SK-N-SH (cell line): ENCODE measurements around the gene ATP8B1. TPM values are rescaled to one million over a fixed set of nuclear protein-coding genes. Genes with fewer than 3 reads are reported as not detected.

ENCODE experiments used
- CTCF ChIA-PET: fragments of 300-600, 350-600 bp; formaldehyde crosslinking; extraction: SDS; loops from one replicate; lab custom pipeline; 2021; lab: Yijun Ruan, JAX
- POLR2A ChIA-PET: fragments of 350-600 bp; sonication (Branson Sonifier 250); formaldehyde crosslinking; extraction: SDS; loops from one replicate; lab custom pipeline; 2020; ENCODE audit warnings: antibody characterized with exemption, inconsistent platforms; lab: Yijun Ruan, JAX
- DNase-seq: peaks from one replicate; pipeline ENCODE4 v3.0.0; 2012
- H2AFZ ChIP-seq: fragments of 200-600 bp; sonication (generic); 2 replicates; pipeline ENCODE4 v1.8.1; 2016; ENCODE audit warnings: antibody characterized with exemption, mild to moderate bottlenecking, low read depth
- H3F3A ChIP-seq: fragments of 200-600 bp; sonication (generic); replicated peaks from 2 replicates; pipeline ENCODE3; 2016; ENCODE audit warnings: antibody characterized with exemption, mild to moderate bottlenecking; ENCODE audit not compliant: insufficient read depth
- H3K27ac ChIP-seq, 2 experiments: fragments of 200-500 bp in 1 of 2; fragments of 200-600 bp in 1 of 2; sonication (Bioruptor generic) in 1 of 2; sonication (generic), shearing (Covaris generic) in 1 of 2; 2 replicates each; pipeline versions ENCODE4 v1.5.1 to v1.6.1; 2014 to 2016; ENCODE audit warnings: low read depth in 2 of 2, inconsistent platforms in 1 of 2, low read length in 1 of 2, mild to moderate bottlenecking in 1 of 2, mixed read lengths in 1 of 2
- H3K27me3 ChIP-seq: fragments of 200-600 bp; sonication (generic), shearing (Covaris generic); 2 replicates; pipeline ENCODE4 v1.6.1; 2016; ENCODE audit warnings: mixed run types; ENCODE audit not compliant: insufficient read depth
- H3K36me3 ChIP-seq, 2 experiments: fragments of 200-500 bp in 1 of 2; fragments of 200-600 bp in 1 of 2; sonication (Bioruptor generic) in 1 of 2; sonication (generic) in 1 of 2; replicated peaks in 1 of 2; 2 replicates each; pipeline versions ENCODE3 to v1.5.1; 2014 to 2016; ENCODE audit warnings: low read length in 1 of 2, mild to moderate bottlenecking in 1 of 2; ENCODE audit not compliant: insufficient read depth in 2 of 2, control insufficient read depth in 1 of 2
- H3K4me1 ChIP-seq, 2 experiments: fragments of 200-500 bp in 1 of 2; fragments of 200-600 bp in 1 of 2; sonication (Bioruptor generic) in 1 of 2; sonication (generic), shearing (Covaris generic) in 1 of 2; 2 replicates each; pipeline versions ENCODE4 v1.5.1 to v1.6.1; 2014 to 2016; ENCODE audit warnings: low read depth in 1 of 2, low read length in 1 of 2, mixed run types in 1 of 2; ENCODE audit not compliant: insufficient read depth in 2 of 2, control insufficient read depth in 1 of 2
- H3K4me2 ChIP-seq: fragments of 200-600 bp; sonication (generic), shearing (Covaris generic); 2 replicates; pipeline ENCODE4 v1.6.1; 2017; ENCODE audit warnings: mixed run types
- H3K4me3 ChIP-seq, 2 experiments: fragments of 200-500 bp in 1 of 2; fragments of 200-600 bp in 1 of 2; sonication (Bioruptor generic) in 1 of 2; sonication (generic), shearing (Covaris generic) in 1 of 2; 2 replicates each; pipeline versions ENCODE4 v1.5.1 to v1.8.1; 2014 to 2016; ENCODE audit warnings: low read depth in 2 of 2, inconsistent platforms in 1 of 2, low read length in 1 of 2, mild to moderate bottlenecking in 1 of 2, mixed read lengths in 1 of 2, moderate library complexity in 1 of 2
- H3K79me2 ChIP-seq: fragments of 200-600 bp; sonication (generic); 2 replicates; pipeline ENCODE4 v1.8.1; 2017; ENCODE audit warnings: mild to moderate bottlenecking; ENCODE audit not compliant: insufficient read depth
- H3K9ac ChIP-seq: fragments of 200-600 bp; sonication (generic); 2 replicates; pipeline ENCODE4 v1.6.1; 2017; ENCODE audit warnings: mixed run types
- H3K9me2 ChIP-seq: fragments of 200-600 bp; sonication (generic); 2 replicates; pipeline ENCODE4 v1.6.1; 2017; ENCODE audit warnings: mixed run types
- H3K9me3 ChIP-seq: fragments of 200-600 bp; sonication (generic); 2 replicates; pipeline ENCODE4 v1.6.1; 2017; ENCODE audit warnings: mixed run types, mild to moderate bottlenecking, moderate library complexity
- H4K20me1 ChIP-seq: fragments of 200-600 bp; sonication (generic); 2 replicates; pipeline ENCODE4 v1.6.1; 2017; ENCODE audit warnings: mild to moderate bottlenecking, mixed run types; ENCODE audit not compliant: insufficient read depth
- EP300 ChIP-seq, 2 experiments: IDR thresholded peaks; 2 replicates each; pipeline versions ENCODE4 v1.4.0 to v1.6.1; 2012; ENCODE audit warnings: borderline replicate concordance in 1 of 2, low read depth in 1 of 2, low read length in 1 of 2
- EZH2phosphoT487 ChIP-seq: fragments of 200-600 bp; sonication (generic); IDR thresholded peaks from 2 replicates; pipeline ENCODE4 v1.6.1; 2017; ENCODE audit warnings: low read depth, mixed run types, mild to moderate bottlenecking, antibody characterized with exemption, moderate library complexity, borderline replicate concordance
- FOSL2 ChIP-seq: IDR thresholded peaks from 2 replicates; pipeline ENCODE4 v1.4.0; 2012; ENCODE audit warnings: low read depth, mild to moderate bottlenecking, moderate library complexity, borderline replicate concordance
- FOXM1 ChIP-seq: IDR thresholded peaks from 2 replicates; pipeline ENCODE4 v1.4.0; 2012; ENCODE audit warnings: low read depth, mild to moderate bottlenecking
- JUND ChIP-seq: IDR thresholded peaks from 2 replicates; pipeline ENCODE4 v1.4.0; 2012
- MAX ChIP-seq: IDR thresholded peaks from 2 replicates; pipeline ENCODE4 v1.4.0; 2012; ENCODE audit warnings: low read depth
- MEF2A ChIP-seq: IDR thresholded peaks from 2 replicates; pipeline ENCODE4 v1.4.0; 2012; ENCODE audit warnings: low read depth, borderline replicate concordance
- MXI1 ChIP-seq: IDR thresholded peaks from 2 replicates; pipeline ENCODE4 v1.6.1; 2012; ENCODE audit warnings: mild to moderate bottlenecking, low read depth, low read length, improper control_type of control experiment
- NFIC ChIP-seq: IDR thresholded peaks from 2 replicates; pipeline ENCODE4 v1.4.0; 2012; ENCODE audit warnings: borderline replicate concordance
- RFX5 ChIP-seq: IDR thresholded peaks from 2 replicates; pipeline ENCODE4 v1.6.1; 2012; ENCODE audit warnings: mild to moderate bottlenecking, improper control_type of control experiment, low read length
- RXRA ChIP-seq: IDR thresholded peaks from 2 replicates; pipeline ENCODE4 v1.4.0; 2012; ENCODE audit warnings: low read depth, mild to moderate bottlenecking, borderline replicate concordance
- SIN3A ChIP-seq: IDR thresholded peaks from 2 replicates; pipeline ENCODE4 v1.6.1; 2012; ENCODE audit warnings: low read depth, mild to moderate bottlenecking, low read length, moderate library complexity, borderline replicate concordance
- SMC3 ChIP-seq: IDR thresholded peaks from 2 replicates; pipeline ENCODE4 v1.6.1; 2012; ENCODE audit warnings: low read depth, low read length, improper control_type of control experiment
- TCF12 ChIP-seq: IDR thresholded peaks from 2 replicates; pipeline ENCODE4 v1.4.0; 2012
- YY1 ChIP-seq: IDR thresholded peaks from 2 replicates; pipeline ENCODE4 v1.4.0; 2012; ENCODE audit warnings: low read depth, mild to moderate bottlenecking
- WGBS: methylation state at CpG from one replicate; pipeline ENCODE4 v1.1.6; 2017; ENCODE audit warnings: low lambda C conversion rate; 5-methylcytosine and 5-hydroxymethylcytosine counted together
- polyA plus RNA-seq, 3 experiments: library from polyadenylated mRNA; depleted of rRNA; stranded (reverse); fragments of >200 nt; gene quantifications; 2 replicates each; pipeline ENCODE4 v1.2.3, GENCODE V29; 2012
- TF ChIP-seq, protein P1 (sequence below): IDR thresholded peaks from 2 replicates; pipeline ENCODE4 v1.4.0; 2012; ENCODE audit warnings: low read depth, borderline replicate concordance
- TF ChIP-seq, protein P2 (sequence below): fragments of 200-600 bp; sonication (generic); IDR thresholded peaks from 2 replicates; pipeline ENCODE4 v1.6.1; 2017; ENCODE audit warnings: antibody characterized with exemption, mild to moderate bottlenecking, moderate library complexity
- TF ChIP-seq, protein P3 (sequence below): IDR thresholded peaks from 2 replicates; pipeline ENCODE4; 2012

ATP8B1 gene
- polyA plus RNA-seq, 1 of the 3 experiments (the other 2 are of a cell fraction) = 43.8 TPM

GRCh38 chr18:57806978-57807285 is 3.8 kb upstream of the ATP8B1 start (continued):
- TF ChIP-seq EP300 (IDR thresholded peaks at IDR 0.05; ENCODE audit: borderline replicate concordance in 1 of 2, low read depth in 1 of 2, low read length in 1 of 2) (peak; percentile 31 to 93; a peak in 3 of 4 replicates), EZH2phosphoT487 (no peak), MAX (peak; percentile 35; the same call in 1 of the 2 replicates), SIN3A (peak; percentile 66; the same call in 1 of the 2 replicates), FOXM1 (peak; percentile 63; the same call in 1 of the 2 replicates), NFIC (peak; percentile 94), TCF12 (peak; percentile 93), JUND (peak; percentile 97), SMC3 (no peak), FOSL2 (peak; percentile 92), MEF2A (peak; percentile 74; the same call in 1 of the 2 replicates)
- TF ChIP-seq, protein P1, sequence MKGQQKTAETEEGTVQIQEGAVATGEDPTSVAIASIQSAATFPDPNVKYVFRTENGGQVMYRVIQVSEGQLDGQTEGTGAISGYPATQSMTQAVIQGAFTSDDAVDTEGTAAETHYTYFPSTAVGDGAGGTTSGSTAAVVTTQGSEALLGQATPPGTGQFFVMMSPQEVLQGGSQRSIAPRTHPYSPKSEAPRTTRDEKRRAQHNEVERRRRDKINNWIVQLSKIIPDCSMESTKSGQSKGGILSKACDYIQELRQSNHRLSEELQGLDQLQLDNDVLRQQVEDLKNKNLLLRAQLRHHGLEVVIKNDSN = no peak

DNA sequence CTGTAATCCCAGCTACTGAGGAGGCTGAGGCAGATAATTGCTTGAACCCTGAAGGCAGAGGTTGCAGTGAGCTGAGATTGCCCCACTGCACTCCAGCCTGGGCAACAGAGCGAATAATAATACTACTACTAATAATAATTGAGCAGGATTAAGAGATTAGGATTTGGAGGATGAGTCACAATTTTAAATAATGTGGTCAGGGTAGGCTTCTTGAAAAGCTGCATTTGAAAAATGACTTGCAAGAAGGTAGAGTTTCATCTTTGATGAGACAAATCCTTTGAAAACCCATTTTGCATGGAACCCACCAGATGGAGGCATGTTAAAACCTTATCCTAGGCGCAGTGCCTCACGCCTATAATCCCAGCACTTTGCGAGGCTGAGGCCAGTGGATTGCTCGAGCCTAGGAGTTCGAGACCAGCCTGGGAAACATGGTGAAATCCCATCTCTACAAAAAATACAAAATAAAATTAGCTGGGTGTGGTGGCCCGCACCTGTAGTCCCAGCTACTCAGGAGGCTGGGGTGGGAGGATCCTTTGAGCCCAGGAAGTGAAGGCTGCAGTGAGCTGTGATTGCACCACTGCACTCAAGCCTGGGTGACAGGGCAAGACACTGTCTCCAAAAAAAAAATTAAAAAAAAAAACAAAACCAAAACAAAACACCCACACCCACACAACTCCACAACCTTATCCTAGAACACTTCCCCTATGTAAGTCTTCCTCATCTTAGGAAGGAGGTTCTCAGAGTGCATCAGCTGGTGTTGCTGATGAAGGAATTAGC is 3.3 kb upstream of the ATP8B1 start:
- Histone ChIP-seq H3F3A (peaks cover 46% of the 10 kb centered on the region), H4K20me1 (peaks cover 9% of the 10 kb centered on the region; the same call in 1 of the 2 replicates), H3K9me2 (no peaks in the 10 kb centered on the region), H3K4me3 (peak overlapping the region in 1 of 2 experiments; percentile 38; a peak in 1 of 4 replicates), H3K9me3 (no peaks in the 10 kb centered on the region), H3K79me2 (peaks cover 39% of the 10 kb centered on the region), H2AFZ (no peak overlapping the region), H3K4me2 (peak overlapping the region; percentile 79), H3K4me1 (peaks cover 10 to 36% of the 10 kb centered on the region in 2 experiments), H3K9ac (peak overlapping the region; percentile 87; the same call in 1 of the 2 replicates), H3K27me3 (no peaks in the 10 kb centered on the region), H3K27ac (peak overlapping the region; percentile 84 to 100; a peak in 3 of 4 replicates), H3K36me3 (peaks cover 0 to 3% of the 10 kb centered on the region in 2 experiments)
- WGBS = 96% methylated on average over 7 of the region's 7 CpGs
- ChIA-PET POLR2A (no interaction called here), CTCF (no interaction called here)
- no peak for TF ChIP-seq RFX5
- TF ChIP-seq, protein P2, sequence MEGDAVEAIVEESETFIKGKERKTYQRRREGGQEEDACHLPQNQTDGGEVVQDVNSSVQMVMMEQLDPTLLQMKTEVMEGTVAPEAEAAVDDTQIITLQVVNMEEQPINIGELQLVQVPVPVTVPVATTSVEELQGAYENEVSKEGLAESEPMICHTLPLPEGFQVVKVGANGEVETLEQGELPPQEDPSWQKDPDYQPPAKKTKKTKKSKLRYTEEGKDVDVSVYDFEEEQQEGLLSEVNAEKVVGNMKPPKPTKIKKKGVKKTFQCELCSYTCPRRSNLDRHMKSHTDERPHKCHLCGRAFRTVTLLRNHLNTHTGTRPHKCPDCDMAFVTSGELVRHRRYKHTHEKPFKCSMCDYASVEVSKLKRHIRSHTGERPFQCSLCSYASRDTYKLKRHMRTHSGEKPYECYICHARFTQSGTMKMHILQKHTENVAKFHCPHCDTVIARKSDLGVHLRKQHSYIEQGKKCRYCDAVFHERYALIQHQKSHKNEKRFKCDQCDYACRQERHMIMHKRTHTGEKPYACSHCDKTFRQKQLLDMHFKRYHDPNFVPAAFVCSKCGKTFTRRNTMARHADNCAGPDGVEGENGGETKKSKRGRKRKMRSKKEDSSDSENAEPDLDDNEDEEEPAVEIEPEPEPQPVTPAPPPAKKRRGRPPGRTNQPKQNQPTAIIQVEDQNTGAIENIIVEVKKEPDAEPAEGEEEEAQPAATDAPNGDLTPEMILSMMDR = no peak
- TF ChIP-seq EZH2phosphoT487 = no peak
- TF ChIP-seq RXRA = no peak
- TF ChIP-seq, protein P1 = no peak
- no peak for TF ChIP-seq MXI1
- no peak for TF ChIP-seq FOSL2
- TF ChIP-seq, protein P3, sequence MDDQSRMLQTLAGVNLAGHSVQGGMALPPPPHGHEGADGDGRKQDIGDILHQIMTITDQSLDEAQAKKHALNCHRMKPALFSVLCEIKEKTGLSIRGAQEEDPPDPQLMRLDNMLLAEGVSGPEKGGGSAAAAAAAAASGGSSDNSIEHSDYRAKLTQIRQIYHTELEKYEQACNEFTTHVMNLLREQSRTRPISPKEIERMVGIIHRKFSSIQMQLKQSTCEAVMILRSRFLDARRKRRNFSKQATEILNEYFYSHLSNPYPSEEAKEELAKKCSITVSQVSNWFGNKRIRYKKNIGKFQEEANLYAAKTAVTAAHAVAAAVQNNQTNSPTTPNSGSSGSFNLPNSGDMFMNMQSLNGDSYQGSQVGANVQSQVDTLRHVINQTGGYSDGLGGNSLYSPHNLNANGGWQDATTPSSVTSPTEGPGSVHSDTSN = no peak
- no peak for TF ChIP-seq YY1
- no peak for DNase-seq
